WTC11 (cell line): ENCODE measurements around the gene CPVL. TPM values are rescaled to one million over a fixed set of nuclear protein-coding genes. Genes with fewer than 3 reads are reported as not detected.
A peak's percentile ranks its signal among the peaks of the same experiment; 100 is the strongest.

Source experiments
- ATAC-seq: fragments of 200-7000 bp; cut with Tn5 transposase; 2 replicates; pipeline ENCODE4 v1.10.0; 2021; ENCODE audit warnings: mild to moderate bottlenecking, moderate library complexity
- CTCF ChIA-PET: fragments of 300-600 bp; sonication (Branson Sonifier 250); formaldehyde crosslinking; loops from one replicate; lab custom pipeline; 2021; ENCODE audit warnings: antibody characterized with exemption; lab: Charles Lee
- POLR2A ChIA-PET: fragments of 350-600 bp; sonication (Branson Sonifier 250); formaldehyde crosslinking; loops from one replicate; lab custom pipeline; 2021; ENCODE audit warnings: antibody characterized with exemption; lab: Charles Lee
- DNase-seq: peaks from one replicate; pipeline ENCODE4 v3.0.0; 2021; ENCODE audit warnings: low spot score
- H3K27ac Mint-ChIP-seq: 2 replicates; pipeline ENCODE4 v1.8.0; 2021; ENCODE audit warnings: mixed read lengths
- H3K27me3 Mint-ChIP-seq: 2 replicates; pipeline ENCODE4 v1.8.0; 2021; ENCODE audit warnings: low read depth, mild to moderate bottlenecking, moderate library complexity, mixed read lengths
- H3K36me3 Mint-ChIP-seq: 2 replicates; pipeline ENCODE4 v1.8.0; 2021; ENCODE audit warnings: mixed read lengths
- H3K4me1 Mint-ChIP-seq: 2 replicates; pipeline ENCODE4 v1.8.0; 2022; ENCODE audit warnings: mixed read lengths
- H3K4me3 Mint-ChIP-seq: 2 replicates; pipeline ENCODE4 v1.8.0; 2021; ENCODE audit warnings: mild to moderate bottlenecking, moderate library complexity, mixed read lengths
- H3K9me3 Mint-ChIP-seq: 2 replicates; pipeline ENCODE4 v1.8.0; 2021; ENCODE audit warnings: mixed read lengths
- CREM ChIP-seq: sonication (generic); formaldehyde crosslinking; IDR thresholded peaks from 2 replicates; pipeline ENCODE4 v1.8.1; 2022; ENCODE audit warnings: mild to moderate bottlenecking, missing genetic modification reagents, moderate library complexity
- CTCF ChIP-seq: fragments of 200-600 bp; IDR thresholded peaks from 2 replicates; pipeline ENCODE4 v1.8.0; 2022; ENCODE audit warnings: antibody characterized with exemption
- E2F5 ChIP-seq: sonication (generic); formaldehyde crosslinking; IDR thresholded peaks from 2 replicates; pipeline ENCODE4 v1.8.1; 2022; ENCODE audit warnings: mild to moderate bottlenecking, moderate library complexity, missing genetic modification reagents
- ETV6 ChIP-seq: sonication (generic); formaldehyde crosslinking; IDR thresholded peaks from 2 replicates; pipeline ENCODE4 v1.8.1; 2022; ENCODE audit warnings: mild to moderate bottlenecking, missing genetic modification reagents
- FOXK1 ChIP-seq: sonication (generic); formaldehyde crosslinking; IDR thresholded peaks from 2 replicates; pipeline ENCODE4 v1.8.0; 2022; ENCODE audit warnings: mild to moderate bottlenecking, moderate library complexity, missing genetic modification reagents
- GRHL2 ChIP-seq: fragments of 250-450 bp; sonication (Bioruptor Pico); IDR thresholded peaks from 2 replicates; pipeline ENCODE4 v1.8.0; 2022; ENCODE audit warnings: mild to moderate bottlenecking, moderate library complexity; ENCODE audit not compliant: insufficient replicate concordance, severe bottlenecking
- MYBL2 ChIP-seq: sonication (generic); formaldehyde crosslinking; IDR thresholded peaks from 2 replicates; pipeline ENCODE4 v1.8.1; 2023; ENCODE audit warnings: mild to moderate bottlenecking, moderate library complexity, missing genetic modification reagents
- OVOL2 ChIP-seq: fragments of 250-450 bp; sonication (Bioruptor Pico); IDR thresholded peaks from 2 replicates; pipeline ENCODE4 v1.9.0; 2021; ENCODE audit warnings: mild to moderate bottlenecking, borderline replicate concordance
- RELA ChIP-seq: sonication (generic); formaldehyde crosslinking; IDR thresholded peaks from 2 replicates; pipeline ENCODE4 v1.8.1; 2022; ENCODE audit warnings: missing genetic modification reagents, mild to moderate bottlenecking, borderline replicate concordance
- SP1 ChIP-seq: sonication (generic); formaldehyde crosslinking; conservative IDR thresholded peaks from 2 replicates; pipeline ENCODE4 v1.8.1; 2022; ENCODE audit warnings: missing genetic modification reagents
- TEAD1 ChIP-seq: sonication (generic); formaldehyde crosslinking; IDR thresholded peaks from 2 replicates; pipeline ENCODE4 v1.8.0; 2022; ENCODE audit warnings: mild to moderate bottlenecking, missing genetic modification reagents
- ZBTB43 ChIP-seq: sonication (generic); formaldehyde crosslinking; IDR thresholded peaks from 2 replicates; pipeline ENCODE4 v1.8.1; 2023; ENCODE audit warnings: mild to moderate bottlenecking, missing genetic modification reagents
- ZNF121 ChIP-seq: sonication (generic); formaldehyde crosslinking; IDR thresholded peaks from 2 replicates; pipeline ENCODE4 v1.8.0; 2023; ENCODE audit warnings: missing genetic modification reagents
- ZNF396 ChIP-seq: fragments of 250-450 bp; sonication (Bioruptor Pico); IDR thresholded peaks from 2 replicates; pipeline ENCODE4 v1.8.0; 2021; ENCODE audit warnings: mild to moderate bottlenecking, moderate library complexity, borderline replicate concordance
- ZNF416 ChIP-seq: fragments of 250-450 bp; sonication (Bioruptor Pico); IDR thresholded peaks from 2 replicates; pipeline ENCODE4 v1.9.0; 2021; ENCODE audit warnings: mild to moderate bottlenecking, inconsistent platforms
- ZNF423 ChIP-seq: fragments of 250-450 bp; sonication (Bioruptor Pico); IDR thresholded peaks from 2 replicates; pipeline ENCODE4 v2.1.2; 2022; ENCODE audit warnings: mild to moderate bottlenecking, moderate library complexity
- ZNF512 ChIP-seq: sonication (generic); formaldehyde crosslinking; IDR thresholded peaks from 2 replicates; pipeline ENCODE4 v1.8.1; 2022; ENCODE audit warnings: missing genetic modification reagents, borderline replicate concordance
- total RNA-seq: library from RNA; stranded (reverse); gene quantifications from 3 replicates; pipeline ENCODE4 v1.2.3, GENCODE V29; 2021
- TF ChIP-seq, protein P1 (sequence below): sonication (generic); formaldehyde crosslinking; IDR thresholded peaks from 2 replicates; pipeline ENCODE4 v1.8.0; 2023; ENCODE audit warnings: missing genetic modification reagents, mild to moderate bottlenecking, borderline replicate concordance
- TF ChIP-seq, protein P2 (sequence below): sonication (generic); formaldehyde crosslinking; IDR thresholded peaks from 2 replicates; pipeline ENCODE4 v1.8.1; 2023; ENCODE audit warnings: mild to moderate bottlenecking, missing genetic modification reagents, moderate library complexity

Gene CPVL
- total RNA-seq, 1 experiment from 2014 or later = 34.2 TPM

DNA sequence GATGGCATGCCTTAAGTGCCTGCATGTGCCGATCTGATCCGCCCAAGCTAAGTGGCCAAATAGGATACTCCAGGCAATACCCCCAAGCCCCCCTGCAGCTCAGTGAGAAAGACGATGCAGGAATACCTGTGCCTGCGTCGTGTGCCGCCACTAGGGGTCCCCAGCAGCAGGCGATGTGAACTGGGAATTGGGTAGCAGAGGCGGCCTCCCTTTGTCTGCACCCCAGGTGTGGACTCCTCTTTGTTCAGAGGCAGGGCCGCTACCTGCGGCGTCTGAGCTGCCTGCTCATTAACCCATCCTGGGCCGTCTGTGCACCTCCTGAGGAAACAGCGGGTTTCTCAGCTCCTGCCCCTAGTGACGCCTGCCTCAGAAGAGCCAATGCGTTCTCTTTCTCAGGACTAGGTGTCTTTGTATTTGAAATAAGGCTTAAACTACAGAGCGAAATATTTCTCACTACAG is 43.4 kb upstream of the CPVL start (continued):
- TF ChIP-seq ZBTB43 (CRISPR knock-in tag) (0 out of 2 replicates have a peak, but pooled peaks have one; percentile 58), ZNF423 (peak; percentile 91), MYBL2 (CRISPR knock-in tag) (0 out of 2 replicates have a peak, but pooled peaks have one; percentile 45), OVOL2 (CRISPR knock-in tag) (no peak), SP1 (CRISPR knock-in tag) (peak; percentile 71), FOXK1 (CRISPR knock-in tag) (peak; percentile 70), CTCF (peak; percentile 87), ZNF121 (CRISPR knock-in tag) (no peak), RELA (no peak), TEAD1 (CRISPR knock-in tag) (peak; percentile 90; the same call in 1 of the 2 replicates)

- DNase-seq (no peak), ATAC-seq (no peak)
- H3K27ac Mint-ChIP-seq = no peak overlapping the region
- peaks cover 9% of the 10 kb centered on the region; the same call in 1 of the 2 replicates for H3K27me3 Mint-ChIP-seq
- H3K4me3 Mint-ChIP-seq = no peak overlapping the region
- H3K36me3 Mint-ChIP-seq = no peaks in the 10 kb centered on the region
- no peak for TF ChIP-seq CREM (CRISPR knock-in tag)
- POLR2A ChIA-PET = no interaction called here
- H3K9me3 Mint-ChIP-seq = no peaks in the 10 kb centered on the region
- peaks cover 30% of the 10 kb centered on the region for H3K4me1 Mint-ChIP-seq
- CTCF ChIA-PET = no interaction called here
Measured at GRCh38 chr7:29185613-29186012, 39.3 kb upstream of the CPVL start.

- Mint-ChIP-seq H3K36me3 (no peaks in the 10 kb centered on the region), H3K27me3 (0 out of 2 replicates have a peak, but pooled peaks cover under 1% of the 10 kb centered on the region), H3K4me3 (no peak overlapping the region), H3K4me1 (peaks cover 20% of the 10 kb centered on the region)
- DNase-seq = no peak
- CTCF ChIA-PET = no interaction called here
- TF ChIP-seq E2F5 (CRISPR knock-in tag) (no peak), ETV6 (CRISPR knock-in tag) (no peak), ZNF396 (CRISPR knock-in tag) (no peak), ZNF416 (peak; percentile 74; the same call in 1 of the 2 replicates), ZNF512 (no peak), GRHL2 (CRISPR knock-in tag) (no peak)
- TF ChIP-seq, protein P1, sequence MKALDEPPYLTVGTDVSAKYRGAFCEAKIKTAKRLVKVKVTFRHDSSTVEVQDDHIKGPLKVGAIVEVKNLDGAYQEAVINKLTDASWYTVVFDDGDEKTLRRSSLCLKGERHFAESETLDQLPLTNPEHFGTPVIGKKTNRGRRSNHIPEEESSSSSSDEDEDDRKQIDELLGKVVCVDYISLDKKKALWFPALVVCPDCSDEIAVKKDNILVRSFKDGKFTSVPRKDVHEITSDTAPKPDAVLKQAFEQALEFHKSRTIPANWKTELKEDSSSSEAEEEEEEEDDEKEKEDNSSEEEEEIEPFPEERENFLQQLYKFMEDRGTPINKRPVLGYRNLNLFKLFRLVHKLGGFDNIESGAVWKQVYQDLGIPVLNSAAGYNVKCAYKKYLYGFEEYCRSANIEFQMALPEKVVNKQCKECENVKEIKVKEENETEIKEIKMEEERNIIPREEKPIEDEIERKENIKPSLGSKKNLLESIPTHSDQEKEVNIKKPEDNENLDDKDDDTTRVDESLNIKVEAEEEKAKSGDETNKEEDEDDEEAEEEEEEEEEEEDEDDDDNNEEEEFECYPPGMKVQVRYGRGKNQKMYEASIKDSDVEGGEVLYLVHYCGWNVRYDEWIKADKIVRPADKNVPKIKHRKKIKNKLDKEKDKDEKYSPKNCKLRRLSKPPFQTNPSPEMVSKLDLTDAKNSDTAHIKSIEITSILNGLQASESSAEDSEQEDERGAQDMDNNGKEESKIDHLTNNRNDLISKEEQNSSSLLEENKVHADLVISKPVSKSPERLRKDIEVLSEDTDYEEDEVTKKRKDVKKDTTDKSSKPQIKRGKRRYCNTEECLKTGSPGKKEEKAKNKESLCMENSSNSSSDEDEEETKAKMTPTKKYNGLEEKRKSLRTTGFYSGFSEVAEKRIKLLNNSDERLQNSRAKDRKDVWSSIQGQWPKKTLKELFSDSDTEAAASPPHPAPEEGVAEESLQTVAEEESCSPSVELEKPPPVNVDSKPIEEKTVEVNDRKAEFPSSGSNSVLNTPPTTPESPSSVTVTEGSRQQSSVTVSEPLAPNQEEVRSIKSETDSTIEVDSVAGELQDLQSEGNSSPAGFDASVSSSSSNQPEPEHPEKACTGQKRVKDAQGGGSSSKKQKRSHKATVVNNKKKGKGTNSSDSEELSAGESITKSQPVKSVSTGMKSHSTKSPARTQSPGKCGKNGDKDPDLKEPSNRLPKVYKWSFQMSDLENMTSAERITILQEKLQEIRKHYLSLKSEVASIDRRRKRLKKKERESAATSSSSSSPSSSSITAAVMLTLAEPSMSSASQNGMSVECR (CRISPR knock-in tag) = no peak
- TF ChIP-seq, protein P2, sequence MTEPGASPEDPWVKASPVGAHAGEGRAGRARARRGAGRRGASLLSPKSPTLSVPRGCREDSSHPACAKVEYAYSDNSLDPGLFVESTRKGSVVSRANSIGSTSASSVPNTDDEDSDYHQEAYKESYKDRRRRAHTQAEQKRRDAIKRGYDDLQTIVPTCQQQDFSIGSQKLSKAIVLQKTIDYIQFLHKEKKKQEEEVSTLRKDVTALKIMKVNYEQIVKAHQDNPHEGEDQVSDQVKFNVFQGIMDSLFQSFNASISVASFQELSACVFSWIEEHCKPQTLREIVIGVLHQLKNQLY = no peak
- TF ChIP-seq, all 79 proteins: peak for 1
- POLR2A ChIA-PET = no interaction called here
- no peak for ATAC-seq
- H3K9me3 Mint-ChIP-seq = no peaks in the 10 kb centered on the region
- no peak overlapping the region for H3K27ac Mint-ChIP-seq
Measured at GRCh38 chr7:29184599-29184998, 38.3 kb upstream of the CPVL start.
